CD14-positive monocyte (primary cell): Measurements from ENCODE around the gene LEKR1. TPM values are rescaled to one million over a fixed set of nuclear protein-coding genes. Genes with fewer than 3 reads are reported as not detected.

Experiments
- DNase-seq, 3 donors: peaks; one replicate each; pipeline ENCODE4 v3.0.0-alpha.2; 2011 to 2022
- H2AFZ ChIP-seq: 2 replicates; pipeline ENCODE4 v1.6.0; 2012; ENCODE audit warnings: mild to moderate bottlenecking, low read depth, low read length, inconsistent platforms; ENCODE audit not compliant: insufficient read depth, poor library complexity, severe bottlenecking
- H3K27ac ChIP-seq, 2 donors: 1 replicate in 1 of 2; 2 replicates in 1 of 2; pipeline ENCODE4 v1.5.1; 2012 to 2013; ENCODE audit warnings: low read length in 2 of 2, control low read depth in 1 of 2, inconsistent platforms in 1 of 2, low read depth in 1 of 2, mild to moderate bottlenecking in 1 of 2
- H3K27me3 ChIP-seq, 2 donors: one replicate each; pipeline versions ENCODE4 v1.6.0 to v1.6.1; 2011 to 2013; ENCODE audit warnings: low read length in 2 of 2; ENCODE audit not compliant: control insufficient read depth in 2 of 2, insufficient read depth in 2 of 2
- H3K36me3 ChIP-seq, 2 donors: replicated peaks in 1 of 2; 1 replicate in 1 of 2; 2 replicates in 1 of 2; pipeline versions ENCODE4 v1.5.1 to v1.6.1; 2012 to 2013; ENCODE audit warnings: low read length in 2 of 2, control low read depth in 1 of 2, inconsistent platforms in 1 of 2, mild to moderate bottlenecking in 1 of 2; ENCODE audit not compliant: insufficient read depth in 2 of 2, control insufficient read depth in 1 of 2
- H3K4me1 ChIP-seq, 2 donors: 1 replicate in 1 of 2; 2 replicates in 1 of 2; pipeline versions ENCODE4 v1.5.1 to v1.6.1; 2012 to 2013; ENCODE audit warnings: low read length in 2 of 2, control low read depth in 1 of 2, inconsistent platforms in 1 of 2, mild to moderate bottlenecking in 1 of 2, moderate library complexity in 1 of 2; ENCODE audit not compliant: insufficient read depth in 2 of 2, control insufficient read depth in 1 of 2
- H3K4me2 ChIP-seq: replicated peaks from 2 replicates; pipeline ENCODE3; 2012; ENCODE audit warnings: low read length, moderate library complexity, mild to moderate bottlenecking; ENCODE audit not compliant: poor library complexity, severe bottlenecking; ENCODE audit errors: extremely low read depth
- H3K4me3 ChIP-seq, 3 experiments: fragments of 200-600 bp in 1 of 3; sonication (generic) in 1 of 3; replicated peaks in 1 of 3; 1 replicate in 2 of 3; 2 replicates in 1 of 3; pipeline ENCODE4 v1.5.1; 2011 to 2013; ENCODE audit warnings: low read length in 3 of 3, mild to moderate bottlenecking in 3 of 3, control low read depth in 2 of 3, low read depth in 2 of 3, inconsistent platforms in 1 of 3, moderate library complexity in 1 of 3
- H3K79me2 ChIP-seq: 2 replicates; pipeline ENCODE4 v1.6.0; 2012; ENCODE audit warnings: mild to moderate bottlenecking, control low read depth, inconsistent platforms, low read length, moderate library complexity; ENCODE audit not compliant: insufficient read depth
- H3K9ac ChIP-seq: 2 replicates; pipeline ENCODE4 v1.6.0; 2017; ENCODE audit warnings: low read length, mild to moderate bottlenecking; ENCODE audit not compliant: insufficient read depth, poor library complexity, severe bottlenecking
- H3K9me3 ChIP-seq, 2 donors: replicated peaks in 1 of 2; 1 replicate in 1 of 2; 2 replicates in 1 of 2; pipeline versions ENCODE4 v1.5.1 to v1.6.1; 2012 to 2013; ENCODE audit warnings: low read length in 2 of 2, control low read depth in 1 of 2; ENCODE audit not compliant: control insufficient read depth in 1 of 2, insufficient read depth in 1 of 2
- H4K20me1 ChIP-seq: 2 replicates; pipeline ENCODE4 v1.6.0; 2012; ENCODE audit warnings: mild to moderate bottlenecking, low read length, control low read depth, moderate library complexity; ENCODE audit not compliant: insufficient read depth
- H3K27ac Mint-ChIP-seq, 7 donors: one replicate each; pipeline ENCODE4 v1.8.0; 2020; ENCODE audit warnings: mild to moderate bottlenecking in 7 of 7, mixed read lengths in 7 of 7, moderate library complexity in 6 of 7, inconsistent platforms in 2 of 7
- H3K27me3 Mint-ChIP-seq, 3 donors: one replicate each; pipeline ENCODE4 v1.8.0; 2021 to 2022; ENCODE audit warnings: low read depth in 3 of 3, mild to moderate bottlenecking in 3 of 3, mixed read lengths in 3 of 3, moderate library complexity in 3 of 3, inconsistent platforms in 1 of 3
- H3K36me3 Mint-ChIP-seq, 2 donors: one replicate each; pipeline ENCODE4 v1.8.0; 2020; ENCODE audit warnings: mixed read lengths in 2 of 2, inconsistent platforms in 1 of 2, mild to moderate bottlenecking in 1 of 2
- H3K4me1 Mint-ChIP-seq: one replicate; pipeline ENCODE4 v1.8.0; 2020; ENCODE audit warnings: mild to moderate bottlenecking, mixed read lengths
- H3K4me3 Mint-ChIP-seq, 2 donors: one replicate each; pipeline ENCODE4 v1.8.0; 2020; ENCODE audit warnings: mild to moderate bottlenecking in 2 of 2, mixed read lengths in 2 of 2, moderate library complexity in 1 of 2
- H3K9me3 Mint-ChIP-seq, 7 donors: one replicate each; pipeline ENCODE4 v1.8.0; 2020 to 2022; ENCODE audit warnings: mixed read lengths in 7 of 7, mild to moderate bottlenecking in 6 of 7, moderate library complexity in 6 of 7, inconsistent platforms in 2 of 7
- CTCF ChIP-seq: fragments of 200-600 bp; IDR thresholded peaks from one replicate; pipeline ENCODE4 v1.8.0; 2022; ENCODE audit warnings: antibody characterized with exemption, mild to moderate bottlenecking
- WGBS: methylation state at CpG from one replicate; pipeline ENCODE4 v1.1.5; 2013; ENCODE audit warnings: missing lambda C conversion rate; ENCODE audit not compliant: insufficient coverage; 5-methylcytosine and 5-hydroxymethylcytosine counted together
- intact Hi-C, 2 donors: fragments of 100-400 bp; cut with micrococcal nuclease; formaldehyde crosslinking; loops; one replicate each; pipeline versions ENCODE4 v1.15.0 to v1.15.1; 2023
- polyA plus RNA-seq, 3 donors: library from polyadenylated mRNA; depleted of rRNA in 1 of 3; unstranded in 2 of 3; stranded (reverse) in 1 of 3; fragments of 300-500 nt in 2 of 3; fragments of >200 nt in 1 of 3; fragmentation: Illumina TruSeq in 2 of 3; gene quantifications; 1 replicate in 2 of 3; 2 replicates in 1 of 3; pipeline ENCODE4 v1.2.3, GENCODE V29; 2012 to 2021

Gene LEKR1
- polyA plus RNA-seq, 3 donors = 0.51 to 0.80 TPM; not detected in 1

DNA sequence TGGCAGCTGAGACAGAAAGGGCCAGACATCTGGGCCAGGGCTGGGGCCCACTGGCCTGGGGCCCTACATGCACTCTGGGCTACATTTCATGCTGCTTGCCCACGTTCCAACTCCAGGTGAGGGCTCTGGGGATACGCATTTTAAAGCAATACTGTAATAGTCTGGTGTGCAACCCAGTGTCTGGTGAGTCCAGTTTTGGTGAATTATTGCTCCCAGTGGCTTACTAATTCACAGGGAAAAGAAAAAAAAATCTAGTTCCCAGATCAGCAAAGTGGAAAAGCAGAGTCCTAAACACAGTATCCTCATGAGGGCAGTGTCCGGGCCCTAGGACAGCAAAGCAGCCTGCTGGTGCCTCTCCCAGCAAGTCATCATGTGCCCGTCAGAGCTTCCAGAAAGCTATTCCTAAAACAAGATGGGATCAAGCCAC, 251.4 kb downstream of the LEKR1 start:
- no peaks in the 10 kb centered on the region for H3K36me3 ChIP-seq
- H3K4me3 Mint-ChIP-seq = no peak overlapping the region
- H4K20me1 ChIP-seq = no peaks in the 10 kb centered on the region
- no peak overlapping the region for H3K4me3 ChIP-seq
- no peak overlapping the region for H3K4me2 ChIP-seq
- peaks cover 5% of the 10 kb centered on the region for H3K4me1 Mint-ChIP-seq
- no peaks in the 10 kb centered on the region for H3K27me3 ChIP-seq
- H3K9me3 Mint-ChIP-seq = no peaks in the 10 kb centered on the region
- DNase-seq = no peak
- H3K9ac ChIP-seq = no peak overlapping the region
- no peaks in the 10 kb centered on the region for H3K79me2 ChIP-seq
- H3K27me3 Mint-ChIP-seq = peaks cover 1 to 3% (median 3%) of the 10 kb centered on the region in 3 donors
- no peak overlapping the region for H2AFZ ChIP-seq
- no peaks in the 10 kb centered on the region for H3K36me3 Mint-ChIP-seq
- TF ChIP-seq CTCF = no peak
- H3K4me1 ChIP-seq = no peaks in the 10 kb centered on the region
- H3K27ac Mint-ChIP-seq = no peak overlapping the region
- intact Hi-C loops = no loop called here
- 94% methylated on average over 3 of the region's 4 CpGs for WGBS
- no peak overlapping the region for H3K27ac ChIP-seq
- H3K9me3 ChIP-seq = no peaks in the 10 kb centered on the region

GRCh38 chr3:157078131-157078810, 252.1 kb downstream of the LEKR1 start:
- no peaks in the 10 kb centered on the region for H3K4me1 ChIP-seq
- H3K4me2 ChIP-seq = no peak overlapping the region
- H2AFZ ChIP-seq = no peak overlapping the region
- H3K27me3 Mint-ChIP-seq = peaks cover 1 to 4% (median 4%) of the 10 kb centered on the region in 3 donors
- H3K9me3 ChIP-seq = no peaks in the 10 kb centered on the region
- intact Hi-C loops = no loop called here
- no peak overlapping the region for H3K27ac ChIP-seq
- 100% methylated on average over 1 of the region's 5 CpGs for WGBS
- no peak overlapping the region for H3K4me3 ChIP-seq
- H3K27ac Mint-ChIP-seq = no peak overlapping the region
- H3K4me1 Mint-ChIP-seq = peaks cover 5% of the 10 kb centered on the region
- no peak overlapping the region for H3K9ac ChIP-seq
- H3K9me3 Mint-ChIP-seq = no peaks in the 10 kb centered on the region
- H4K20me1 ChIP-seq = no peaks in the 10 kb centered on the region
- no peaks in the 10 kb centered on the region for H3K79me2 ChIP-seq
- H3K27me3 ChIP-seq = no peaks in the 10 kb centered on the region
- TF ChIP-seq CTCF = no peak
- H3K36me3 ChIP-seq = no peaks in the 10 kb centered on the region
- DNase-seq = no peak
- H3K36me3 Mint-ChIP-seq = no peaks in the 10 kb centered on the region
- H3K4me3 Mint-ChIP-seq = no peak overlapping the region
